Pons (tissue), 1 donor: ENCODE measurements around the gene SERPINH1.
A peak's percentile ranks its signal among the peaks of the same experiment; 100 is the strongest.

Experiments
- DNase-seq: peaks from one replicate; pipeline ENCODE4 v3.0.0-alpha.2; 2016; ENCODE audit warnings: low spot score

SERPINH1 gene

DNA sequence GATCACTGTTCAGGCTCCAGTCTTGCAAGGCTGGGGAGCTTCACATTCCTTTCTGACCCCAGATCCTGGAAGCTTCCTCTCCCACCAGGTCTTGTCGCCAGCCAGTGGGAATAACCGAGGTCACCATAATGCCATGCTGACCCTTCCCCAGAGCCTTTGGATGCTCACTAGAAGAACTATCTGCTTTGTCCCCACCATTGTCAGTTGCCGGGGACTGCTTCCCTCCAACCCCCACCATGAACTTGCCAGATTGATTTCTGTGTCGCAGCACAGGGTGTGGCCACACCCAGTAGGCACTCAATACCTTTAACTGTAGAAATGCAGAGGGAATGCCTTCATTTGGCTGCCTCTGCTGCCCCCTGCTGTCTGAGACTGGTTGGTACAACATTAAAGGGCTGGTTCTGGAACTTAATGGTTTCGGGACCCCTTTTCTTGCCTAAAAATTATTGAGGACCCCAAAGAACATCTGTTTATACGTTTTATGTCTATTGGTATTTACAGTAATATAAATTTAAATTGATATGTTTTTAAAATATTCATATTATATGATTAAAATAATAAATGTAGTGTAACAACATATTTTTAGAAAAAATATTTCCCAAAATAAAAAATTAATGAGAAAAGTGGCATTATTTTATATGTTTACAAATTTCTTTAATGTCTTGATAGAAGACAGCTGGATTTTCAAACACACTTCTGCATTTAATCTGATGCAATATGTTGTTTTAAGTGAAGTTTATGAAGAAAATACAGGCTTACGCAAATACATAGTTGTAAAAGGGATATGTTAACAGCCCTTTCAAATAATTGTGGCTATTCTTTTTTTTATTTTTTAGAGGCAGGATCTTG lies 29.6 kb upstream of the SERPINH1 start:
- peak; percentile 64 for DNase-seq

DNA sequence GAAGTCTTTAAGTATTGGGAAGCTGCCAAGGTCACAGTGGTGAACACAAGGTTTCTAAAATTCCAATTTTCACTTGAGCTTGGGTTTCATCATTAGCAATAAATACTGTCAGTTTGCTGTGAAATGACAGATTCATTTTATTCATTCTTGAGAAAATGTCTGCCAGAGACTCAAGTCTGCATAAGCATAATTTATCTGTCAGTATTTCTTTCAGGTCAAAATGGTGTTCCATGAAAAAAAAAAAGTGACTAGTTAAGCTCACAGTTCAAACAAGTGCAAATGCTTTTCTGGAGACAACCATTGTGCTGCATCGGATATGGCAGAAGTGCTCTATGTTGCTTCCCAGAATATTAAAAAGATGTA lies 28.2 kb upstream of the SERPINH1 start:
- no peak for DNase-seq

DNA sequence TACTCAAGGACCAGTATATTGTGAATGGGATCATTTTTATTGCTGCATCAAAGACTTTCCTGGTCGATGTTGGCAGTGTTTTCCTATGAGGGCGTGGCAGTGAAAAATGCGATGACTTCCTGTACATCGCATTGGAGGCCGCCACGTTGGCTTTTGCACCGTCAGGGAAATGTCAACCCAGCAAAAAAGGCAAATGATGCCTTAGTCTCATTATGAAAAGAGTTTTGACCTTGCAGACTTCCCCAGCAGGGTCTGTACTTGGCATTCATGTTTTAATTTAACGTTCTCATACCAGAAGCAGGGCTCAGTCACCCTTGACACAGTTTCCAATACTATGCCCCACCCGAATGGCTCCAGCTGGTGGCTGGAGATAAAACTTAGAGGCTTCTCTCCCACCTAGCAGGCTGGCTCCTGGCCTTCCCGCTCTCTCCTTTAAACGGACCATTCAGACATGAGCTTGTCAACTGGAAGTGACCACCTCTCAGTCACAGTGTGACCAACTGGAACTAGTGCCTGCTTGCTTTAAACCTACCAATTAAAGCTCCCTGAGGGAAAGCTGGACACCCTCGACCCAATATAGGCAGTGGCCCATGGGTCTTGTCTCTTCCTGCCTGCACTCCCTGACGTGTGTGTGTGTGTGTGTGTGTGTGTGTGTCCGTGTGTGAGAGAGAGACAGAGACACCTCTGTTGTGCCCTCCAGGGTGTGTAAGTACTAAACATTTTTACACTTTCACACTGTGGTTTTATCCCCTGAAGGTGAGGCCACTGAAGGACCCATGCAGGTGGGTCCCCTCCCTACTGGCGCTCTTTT lies 27.6 kb upstream of the SERPINH1 start:
- DNase-seq, result no peak

DNA sequence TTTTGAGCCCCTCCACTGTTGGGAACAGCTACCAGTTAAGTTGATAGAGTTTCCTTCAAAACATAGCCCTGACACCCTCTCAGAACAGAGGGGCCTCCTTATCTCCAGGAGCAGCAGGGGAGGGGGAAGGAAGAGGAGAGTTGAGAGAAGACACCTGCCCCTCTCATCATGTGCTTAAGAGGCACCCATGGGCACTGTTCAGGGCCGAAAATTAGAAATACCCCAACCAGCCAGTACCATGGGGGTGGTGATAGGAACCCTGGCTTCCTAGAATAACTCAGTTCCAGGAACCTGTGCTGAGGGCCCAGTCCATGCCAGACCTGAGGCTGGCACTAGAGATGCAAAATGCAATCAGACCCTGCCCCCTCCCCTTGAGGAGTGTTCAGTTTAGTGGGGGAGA lies 27.0 kb upstream of the SERPINH1 start:
- DNase-seq, result no peak

DNA sequence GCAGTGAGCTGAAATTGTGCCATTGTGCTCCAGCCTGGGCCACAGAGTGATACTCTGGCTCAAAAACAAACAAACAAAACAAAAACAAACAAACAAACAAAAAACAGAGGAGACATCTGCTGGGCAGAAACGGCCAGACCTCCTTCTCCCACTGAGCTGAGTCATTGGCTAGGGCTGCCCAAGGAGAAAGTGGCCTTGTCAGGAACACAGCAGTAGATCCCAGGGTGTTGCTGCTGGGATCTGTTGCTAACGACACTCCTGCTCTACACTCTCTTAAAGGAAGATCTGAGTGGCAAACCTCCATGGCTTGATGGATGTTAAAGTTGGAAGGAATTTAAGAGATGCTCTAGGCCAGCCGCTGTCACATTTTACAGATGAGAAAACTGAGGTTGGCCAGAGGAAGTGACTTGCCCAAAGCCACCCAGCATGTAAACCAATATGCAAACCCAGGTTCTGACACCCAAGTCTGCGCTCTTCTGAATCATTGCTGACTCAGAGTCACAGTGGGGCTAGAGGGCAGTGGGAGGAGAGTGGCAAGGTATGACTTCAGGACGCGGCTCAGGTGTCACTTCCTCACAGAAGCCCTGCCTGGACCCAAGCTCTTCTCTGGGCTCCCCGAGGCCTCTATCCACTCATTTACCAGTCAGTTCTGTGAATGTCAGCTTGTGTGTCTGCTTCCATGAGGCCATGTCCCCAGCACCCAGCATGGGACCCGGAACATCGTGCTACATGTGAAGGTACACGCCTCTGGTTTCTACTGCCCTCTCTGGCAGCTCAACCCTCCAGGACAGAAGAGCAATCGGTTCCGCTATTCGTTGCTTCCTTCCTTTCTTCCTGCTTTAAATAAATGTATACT lies 25.0 kb upstream of the SERPINH1 start:
- no peak for DNase-seq

DNA sequence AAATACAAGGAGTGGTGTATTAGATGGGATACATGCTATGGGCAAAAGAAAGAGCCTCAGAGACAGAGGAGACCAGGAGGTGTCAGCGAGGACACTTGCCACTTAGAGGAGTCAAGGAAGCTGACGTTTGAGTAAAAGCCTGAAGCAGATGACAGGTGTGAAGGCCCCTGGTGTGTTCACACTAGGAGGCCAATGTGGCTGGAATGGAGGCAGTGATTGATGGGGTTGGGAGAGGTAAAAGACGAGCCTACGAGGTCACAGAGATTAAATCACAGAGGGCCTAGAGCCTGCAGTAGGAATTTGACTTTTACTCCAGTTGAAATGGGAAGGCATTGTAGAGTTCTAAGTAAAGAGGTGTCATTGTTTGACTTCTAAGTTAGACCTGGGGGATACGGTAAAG lies 24.3 kb upstream of the SERPINH1 start:
- no peak for DNase-seq

DNA sequence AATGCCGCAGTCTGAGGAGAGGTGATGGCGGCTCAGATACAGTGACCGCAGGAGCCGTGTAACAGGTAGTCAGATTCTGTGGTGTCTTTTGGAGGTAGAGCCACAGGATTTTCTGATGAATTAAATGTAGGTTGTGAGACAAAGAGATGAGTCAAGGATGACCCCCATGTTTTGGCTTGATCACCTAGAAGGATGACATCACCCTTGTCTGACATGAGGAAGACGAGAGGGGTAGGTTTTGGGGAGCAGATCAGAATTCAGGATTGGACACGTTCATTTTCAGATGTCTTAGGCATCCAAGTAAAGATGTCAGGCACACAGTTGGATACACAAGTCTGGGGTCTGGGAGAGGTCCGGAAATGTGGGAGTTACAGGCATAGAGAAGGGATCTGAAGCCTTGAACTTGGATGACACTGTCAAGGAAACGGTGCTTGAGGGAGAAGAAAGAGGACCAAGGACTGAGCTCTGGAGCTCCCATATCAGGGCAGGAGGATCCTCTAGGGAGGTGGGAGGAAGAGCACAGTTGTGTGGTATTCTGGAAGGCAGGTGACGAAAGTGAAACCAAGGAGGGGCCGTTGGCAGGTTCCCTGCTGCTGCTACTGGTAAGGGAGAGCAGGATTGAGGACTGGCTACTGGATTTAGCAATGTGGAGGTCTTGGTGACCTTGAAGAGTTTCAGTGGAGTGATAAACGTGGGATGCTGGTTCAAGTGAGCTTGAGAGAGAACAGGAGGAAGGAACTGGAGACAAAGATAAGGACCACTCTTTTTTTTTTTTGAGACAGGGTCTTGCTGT lies 23.7 kb upstream of the SERPINH1 start:
- no peak for DNase-seq

DNA sequence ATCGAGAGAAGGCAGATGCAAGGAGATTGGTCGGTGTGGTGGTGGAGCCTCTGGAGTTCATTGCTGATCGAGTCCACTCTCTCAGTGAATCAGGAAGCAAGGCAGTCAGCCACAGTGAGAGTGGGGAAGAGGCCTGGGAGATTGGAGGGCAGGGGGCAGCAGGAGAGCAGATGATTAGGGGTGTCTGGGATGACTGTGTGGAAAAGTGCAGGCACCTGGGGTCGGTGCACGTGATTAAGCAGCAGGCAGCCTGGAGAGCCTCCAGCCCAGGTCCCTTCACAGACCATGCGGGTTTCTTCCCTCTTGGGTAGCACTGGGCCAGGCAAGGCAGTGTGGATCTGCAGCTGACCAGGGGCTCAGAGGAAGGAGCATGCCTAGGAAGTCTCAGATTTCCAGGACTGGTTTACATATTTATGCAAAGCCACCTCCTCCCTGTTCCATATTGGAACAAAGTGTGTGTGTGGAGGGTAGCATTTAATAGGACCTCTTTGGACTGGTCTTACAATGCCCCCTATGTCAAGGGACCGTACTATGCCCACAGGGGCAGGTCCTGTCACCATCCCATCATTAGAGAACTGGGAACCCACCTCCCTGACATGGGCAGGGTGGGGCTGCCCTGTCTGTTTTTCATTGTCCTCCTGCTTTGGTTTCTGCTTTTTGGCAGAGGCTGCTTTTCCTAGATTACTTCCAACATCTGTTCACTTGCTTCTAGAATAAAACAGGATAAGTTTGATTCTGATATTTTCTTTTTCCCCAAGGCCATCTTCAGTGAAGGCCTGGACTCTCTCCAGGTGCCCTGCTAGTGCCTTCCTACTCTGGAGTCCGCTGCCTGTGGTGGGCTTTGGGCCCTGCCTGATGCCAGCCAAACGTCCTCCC lies 22.4 kb upstream of the SERPINH1 start:
- DNase-seq, result no peak

DNA sequence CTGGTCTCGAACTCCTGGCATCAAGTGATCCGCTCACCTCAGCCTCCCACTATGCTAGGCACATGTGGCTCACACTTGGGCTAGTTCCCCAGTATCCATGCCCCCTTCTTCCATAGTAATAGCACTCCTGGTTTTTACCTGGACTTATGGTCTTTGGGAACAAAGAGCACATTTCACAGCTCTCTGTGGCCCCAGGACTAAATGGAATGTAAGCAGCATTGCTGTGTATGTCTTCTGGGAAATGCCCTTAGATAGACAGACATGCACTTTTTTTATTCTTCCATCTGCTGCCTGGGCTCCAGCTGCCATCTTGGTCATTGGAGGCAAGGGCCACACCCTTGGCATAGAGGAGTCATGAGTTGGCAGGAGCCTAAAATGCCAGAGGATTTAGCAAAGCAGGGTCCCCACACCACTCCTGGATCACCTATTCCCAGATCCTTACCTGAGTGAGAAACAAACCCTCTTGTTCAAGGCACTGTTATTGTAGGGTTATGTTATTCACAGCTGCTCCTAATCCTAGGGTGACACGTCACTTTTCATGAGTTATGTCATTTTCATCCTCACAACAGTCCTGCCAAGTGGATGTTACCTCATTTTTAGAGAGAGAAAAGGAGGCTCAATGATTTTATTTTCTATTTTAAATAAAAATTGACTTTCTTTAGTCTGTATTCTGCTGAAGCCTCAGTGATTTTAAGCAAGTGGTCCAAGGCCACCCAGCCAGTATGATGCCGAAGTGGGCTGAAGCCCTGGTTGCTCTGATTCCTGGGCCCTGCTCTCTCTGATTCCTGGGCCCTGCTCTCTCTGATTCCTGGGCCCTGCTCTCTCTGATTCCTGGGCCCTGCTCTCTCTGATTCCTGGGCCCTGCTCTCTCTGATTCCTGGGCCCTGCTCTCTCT lies 20.6 kb upstream of the SERPINH1 start:
- no peak for DNase-seq

DNA sequence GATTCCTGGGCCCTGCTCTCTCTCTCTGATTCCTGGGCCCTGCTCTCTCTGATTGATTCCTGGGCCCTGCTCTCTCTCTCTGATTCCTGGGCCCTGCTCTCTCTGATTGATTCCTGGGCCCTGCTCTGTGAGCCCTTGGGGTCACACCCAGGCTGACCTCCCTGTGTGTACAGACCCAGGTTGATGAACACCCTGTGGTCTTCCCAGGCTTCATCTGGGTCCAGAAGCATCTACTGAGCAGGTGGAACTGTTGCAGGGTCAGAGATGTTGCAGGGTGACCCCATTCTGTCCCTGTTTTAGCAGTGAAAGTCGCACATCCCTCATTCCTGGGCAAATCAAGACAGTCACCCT lies 20.0 kb upstream of the SERPINH1 start:
- DNase-seq, result no peak

DNA sequence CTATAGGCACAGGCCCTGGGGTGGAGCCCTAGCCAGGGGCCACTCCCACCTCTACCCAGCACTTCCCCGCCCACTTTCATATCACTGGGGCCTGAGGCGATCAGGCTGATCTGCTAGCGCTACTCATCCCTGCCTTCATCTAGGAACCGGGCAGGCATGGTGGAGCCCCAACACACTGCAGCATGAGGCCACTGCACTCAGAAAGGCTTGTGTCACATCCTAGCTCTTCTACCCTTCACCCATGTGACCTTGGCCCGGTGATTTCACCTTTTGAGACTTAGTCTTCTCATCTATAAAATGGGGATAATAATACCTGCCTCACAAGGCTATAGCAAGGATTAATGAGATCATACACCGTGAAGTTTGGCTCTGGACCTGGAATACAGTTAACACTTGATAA lies 18.2 kb upstream of the SERPINH1 start:
- no peak for DNase-seq

DNA sequence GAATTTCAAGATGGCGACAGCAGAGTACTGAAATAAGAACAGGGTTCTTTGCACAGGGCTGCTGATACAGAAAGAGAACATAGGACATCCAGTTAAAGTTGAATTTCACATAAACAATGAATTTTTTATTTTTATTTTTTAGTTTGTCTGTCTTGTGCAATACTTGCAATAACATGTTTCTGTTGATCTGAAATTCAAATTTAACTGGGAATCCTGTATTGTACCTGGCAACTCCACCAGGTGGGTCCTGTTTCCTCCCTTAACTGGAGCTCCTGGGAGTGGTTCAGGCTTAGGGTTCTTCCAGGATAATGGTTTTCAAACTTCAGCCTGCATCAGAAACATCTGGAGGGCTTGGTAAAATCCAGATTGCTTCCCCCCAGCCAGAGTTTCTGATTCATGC lies 14.9 kb upstream of the SERPINH1 start:
- DNase-seq, result no peak

DNA sequence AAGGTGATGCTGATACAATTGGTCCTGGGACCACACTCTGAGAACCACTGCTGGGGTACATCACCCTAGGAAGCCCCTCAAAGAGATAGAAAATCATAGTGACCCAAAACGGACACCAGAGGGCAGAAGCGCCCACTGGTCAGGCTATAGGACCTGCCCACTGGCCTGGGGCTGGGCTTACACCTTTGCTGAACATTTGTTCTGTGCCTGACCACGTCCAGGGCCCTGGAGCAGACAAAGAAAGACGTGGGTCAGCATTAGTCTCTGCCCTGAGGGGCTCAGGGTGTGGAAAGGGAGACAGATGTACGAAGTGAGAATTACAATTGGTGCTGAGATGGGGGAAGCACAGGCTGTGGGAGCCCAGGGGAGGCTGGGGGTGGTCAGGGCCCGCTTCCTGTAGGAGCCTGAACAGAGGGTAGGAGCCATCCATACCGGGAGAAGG lies 14.4 kb upstream of the SERPINH1 start:
- no peak for DNase-seq

DNA sequence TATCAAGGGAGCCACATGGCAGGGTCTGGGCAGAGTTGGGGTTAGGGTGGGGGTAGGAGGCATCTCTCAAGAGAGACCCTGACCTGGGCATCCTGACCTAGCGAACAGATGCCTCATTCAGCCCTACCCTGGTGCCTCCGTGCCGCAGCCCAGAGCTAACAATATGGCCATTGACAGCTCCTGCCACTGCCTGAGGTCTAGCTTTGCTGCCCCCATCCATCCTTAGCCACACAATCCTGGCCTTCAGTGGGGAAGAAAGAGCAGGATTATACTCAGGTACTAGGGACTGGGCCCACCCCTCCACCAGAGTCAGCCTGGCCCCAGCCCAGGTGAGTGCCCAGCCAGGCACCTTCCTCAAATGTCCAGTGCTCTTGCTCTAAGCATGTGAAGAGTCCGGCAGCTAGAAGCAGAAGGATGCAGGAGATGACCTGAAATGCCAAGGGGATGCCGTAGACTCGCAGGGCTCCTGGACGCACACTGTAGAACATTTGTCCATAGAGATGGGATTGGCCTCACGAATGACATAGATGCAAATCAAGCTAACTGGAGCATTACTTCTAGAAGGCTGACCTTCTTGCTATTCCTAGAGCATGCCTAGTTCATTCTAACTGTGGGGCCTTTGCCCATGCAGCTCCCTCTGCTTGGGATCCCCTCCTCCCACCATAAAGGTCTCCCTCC lies 13.3 kb upstream of the SERPINH1 start:
- DNase-seq, result no peak

DNA sequence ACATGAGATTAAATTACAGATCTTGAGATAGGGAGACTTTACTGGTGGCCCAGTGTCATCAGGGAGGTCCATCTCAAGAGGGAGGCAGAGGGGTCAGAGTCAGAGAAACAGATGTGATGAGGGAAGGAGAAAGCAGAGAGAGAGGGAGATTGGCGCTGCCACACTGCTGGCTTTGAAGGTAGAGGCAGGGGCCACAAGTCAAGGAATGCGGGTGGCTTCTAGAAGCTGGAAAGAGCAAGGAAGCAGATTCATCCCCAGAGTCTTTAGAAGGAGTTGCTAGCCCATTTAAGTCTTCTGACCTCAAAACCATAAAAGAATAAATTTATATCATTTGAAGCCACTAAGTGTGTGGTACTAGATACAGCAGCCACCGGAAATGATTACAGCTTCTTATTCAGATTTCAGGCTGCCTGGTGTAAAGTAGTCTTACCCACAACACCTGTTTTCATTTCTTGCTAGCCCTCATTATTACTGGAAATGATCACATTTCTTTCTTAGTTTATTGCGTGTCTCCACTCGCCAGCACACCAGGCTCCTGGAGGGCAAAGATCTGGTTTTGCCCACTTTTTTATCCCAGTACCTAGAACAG lies 12.6 kb upstream of the SERPINH1 start:
- DNase-seq, result no peak

DNA sequence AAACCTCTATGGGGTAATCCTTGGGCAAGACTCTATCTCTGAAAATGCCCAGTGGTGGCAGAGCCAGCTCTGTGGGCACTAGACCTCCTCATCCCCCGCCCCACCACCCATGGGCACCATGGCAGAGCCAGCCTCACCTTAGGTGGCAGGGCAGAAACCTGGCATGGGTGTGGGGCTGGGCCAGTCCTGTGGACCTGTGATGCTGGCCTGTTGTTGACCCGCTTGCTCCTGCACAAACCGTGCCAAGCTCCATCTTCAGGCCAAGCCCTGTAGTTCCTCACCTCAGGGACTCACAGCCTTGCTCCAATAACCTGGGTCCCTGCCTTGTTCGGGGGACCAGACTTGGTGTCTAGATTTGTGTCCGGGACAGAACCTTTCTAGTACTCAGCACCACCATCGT lies 8.9 kb upstream of the SERPINH1 start:
- no peak for DNase-seq

DNA sequence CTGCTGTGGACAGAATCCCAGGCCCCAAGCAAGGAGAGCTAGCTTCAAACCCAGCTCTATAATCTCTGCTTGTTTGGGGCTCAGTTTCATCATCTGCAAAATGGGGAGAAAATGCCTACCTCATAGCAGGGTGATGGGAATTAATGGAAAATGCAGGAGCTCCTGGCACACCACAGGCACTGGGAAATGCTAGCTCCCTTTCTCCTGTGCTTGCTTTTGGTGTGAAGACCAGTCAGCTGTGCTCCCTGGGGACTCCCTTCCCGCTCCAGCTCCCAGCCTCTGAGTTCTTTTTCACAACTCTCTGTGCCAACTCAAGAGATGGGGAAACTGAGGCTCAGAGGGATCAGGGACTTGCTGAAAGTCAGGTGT lies 8.2 kb upstream of the SERPINH1 start:
- DNase-seq, result no peak

DNA sequence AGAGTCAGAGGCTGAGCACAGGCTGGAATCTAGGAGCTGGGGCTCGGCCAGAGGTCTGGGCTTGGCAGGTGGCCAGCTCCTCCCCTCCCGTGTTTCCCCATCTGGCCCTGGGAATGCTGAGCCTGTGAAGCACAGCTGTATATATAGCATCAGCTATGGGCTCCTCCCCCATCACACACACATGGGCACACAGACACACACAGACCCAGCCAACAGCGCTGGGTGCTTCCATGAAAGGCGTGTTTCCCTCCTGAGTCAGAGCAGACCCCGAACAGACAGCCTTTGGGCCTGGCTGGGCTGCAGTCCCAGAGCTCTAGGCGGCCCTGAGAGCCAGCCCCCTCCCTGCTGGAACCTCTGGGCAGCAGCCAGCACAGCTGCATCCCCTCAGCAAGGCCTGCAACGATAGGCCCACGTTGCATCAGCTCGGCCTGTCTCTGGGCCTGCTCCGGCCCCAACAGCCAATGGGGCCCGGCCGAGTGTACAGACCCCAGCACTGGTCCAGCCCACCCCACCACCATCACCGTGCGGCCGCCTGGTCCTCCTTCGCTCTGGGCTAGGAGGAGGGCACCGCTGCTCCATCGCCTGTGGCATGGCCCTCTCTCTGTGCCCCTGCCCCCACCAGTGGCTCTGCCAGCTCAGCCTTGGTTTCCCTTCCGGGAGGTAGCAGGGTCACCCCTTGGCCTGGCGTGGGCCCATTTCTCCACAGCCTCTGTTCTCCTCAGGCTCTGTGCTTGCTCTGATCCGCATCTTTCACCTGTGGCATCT lies 7.6 kb upstream of the SERPINH1 start:
- DNase-seq, result peak; percentile 94
